HCT116 (cell line): ENCODE results near the gene RYR3. TPM values are rescaled to one million over a fixed set of nuclear protein-coding genes. Genes with fewer than 3 reads are reported as not detected.

Experiments used
- ATAC-seq: fragments of 200-7000 bp; cut with Tn5 transposase; 2 replicates; pipeline ENCODE4 v1.9.1; 2020; ENCODE audit warnings: mild to moderate bottlenecking, moderate library complexity
- BruUV-seq: library from RNA; stranded (reverse); fragments of 400-500 nt; replicated peaks from 2 replicates; lab custom pipeline; 2021; lab: Mats Ljungman, UMichigan
- CTCF ChIA-PET: fragments of 300-600 bp; sonication (Branson Sonifier 250); formaldehyde crosslinking; loops from one replicate; lab custom pipeline; 2021; ENCODE audit warnings: antibody characterized with exemption; lab: Charles Lee
- POLR2A ChIA-PET: fragments of 300-600, 350-600 bp; sonication (Branson Sonifier 250); formaldehyde crosslinking; loops from one replicate; lab custom pipeline; 2021; ENCODE audit warnings: antibody characterized with exemption; lab: Charles Lee
- RAD21 ChIA-PET, 2 experiments: fragments of 300-600 bp; sonication (Branson Sonifier 250); formaldehyde crosslinking; loops; one replicate each; lab custom pipeline; 2023; ENCODE audit warnings: low total read pairs in 2 of 2; ENCODE audit not compliant: uncharacterized antibody in 2 of 2, unreplicated experiment in 2 of 2, low non-redundant PET in 1 of 2; lab: Charles Lee
- DNase-seq: peaks from one replicate; pipeline ENCODE4 v3.0.0-alpha.2; 2010; ENCODE audit warnings: low read depth, low spot score
- H2AFZ ChIP-seq: fragments of 200-600 bp; shearing (Covaris generic), sonication (generic); 2 replicates; pipeline ENCODE4 v1.6.1; 2017; ENCODE audit warnings: low read depth, mixed run types, mixed read lengths, antibody characterized with exemption, low read length; ENCODE audit not compliant: poor library complexity, severe bottlenecking
- H3K27ac ChIP-seq: 2 replicates; pipeline ENCODE4 v1.5.1; 2012; ENCODE audit warnings: low read depth, low read length
- H3K27me3 ChIP-seq: fragments of 200-600 bp; sonication (generic); 2 replicates; pipeline ENCODE4 v1.6.1; 2016; ENCODE audit warnings: mixed run types, low read length, mixed read lengths; ENCODE audit not compliant: insufficient read depth
- H3K36me3 ChIP-seq, 2 experiments: fragments of 200-500 bp in 1 of 2; fragments of 200-600 bp in 1 of 2; sonication (Bioruptor generic) in 1 of 2; sonication (generic) in 1 of 2; 2 replicates each; pipeline versions ENCODE4 v1.5.1 to v1.6.1; 2014 to 2016; ENCODE audit warnings: low read length in 2 of 2, inconsistent platforms in 1 of 2, mixed read lengths in 1 of 2, mixed run types in 1 of 2; ENCODE audit not compliant: insufficient read depth in 2 of 2, control insufficient read depth in 1 of 2
- H3K4me1 ChIP-seq, 2 experiments: fragments of 200-600 bp in 1 of 2; sonication (generic) in 1 of 2; 2 replicates each; pipeline versions ENCODE4 v1.5.1 to v1.6.1; 2012 to 2017; ENCODE audit warnings: low read length in 2 of 2, inconsistent platforms in 1 of 2, mild to moderate bottlenecking in 1 of 2, mixed read lengths in 1 of 2, mixed run types in 1 of 2, moderate library complexity in 1 of 2; ENCODE audit not compliant: insufficient read depth in 2 of 2, control insufficient read depth in 1 of 2
- H3K4me2 ChIP-seq: fragments of 200-600 bp; sonication (generic); 2 replicates; pipeline ENCODE4 v1.6.1; 2017; ENCODE audit warnings: mixed run types, low read length, mixed read lengths
- H3K4me3 ChIP-seq, 2 experiments: fragments of 200-600 bp in 1 of 2; sonication (generic) in 1 of 2; replicated peaks in 1 of 2; 2 replicates each; pipeline ENCODE4 v1.5.1; 2011 to 2016; ENCODE audit warnings: low read length in 2 of 2, control low read depth in 1 of 2, low read depth in 1 of 2, mild to moderate bottlenecking in 1 of 2, mixed read lengths in 1 of 2, mixed run types in 1 of 2
- H3K79me2 ChIP-seq: fragments of 200-600 bp; sonication (generic); 2 replicates; pipeline ENCODE4 v1.6.1; 2017; ENCODE audit warnings: mild to moderate bottlenecking, mixed run types, low read length, moderate library complexity, mixed read lengths; ENCODE audit not compliant: insufficient read depth
- H3K9ac ChIP-seq: fragments of 200-600 bp; sonication (generic); 2 replicates; pipeline ENCODE4 v1.6.1; 2016; ENCODE audit warnings: low read length, mixed read lengths
- H3K9me2 ChIP-seq: fragments of 200-600 bp; sonication (generic), shearing (Covaris generic); 2 replicates; pipeline ENCODE4 v1.6.1; 2017; ENCODE audit warnings: mixed run types, mild to moderate bottlenecking, moderate library complexity; ENCODE audit not compliant: insufficient read depth
- H3K9me3 ChIP-seq, 2 experiments: fragments of 200-500 bp in 1 of 2; fragments of 200-600 bp in 1 of 2; sonication (Bioruptor generic) in 1 of 2; sonication (generic) in 1 of 2; 2 replicates each; pipeline ENCODE4 v1.6.1; 2014 to 2017; ENCODE audit warnings: low read length in 2 of 2, mixed read lengths in 2 of 2, inconsistent platforms in 1 of 2, low read depth in 1 of 2, mild to moderate bottlenecking in 1 of 2, mixed run types in 1 of 2, moderate library complexity in 1 of 2; ENCODE audit not compliant: control insufficient read depth in 1 of 2, insufficient read depth in 1 of 2
- H4K20me1 ChIP-seq: fragments of 200-600 bp; sonication (generic), shearing (Covaris generic); 2 replicates; pipeline ENCODE4 v1.6.1; 2017; ENCODE audit warnings: mixed run types, mild to moderate bottlenecking, moderate library complexity; ENCODE audit not compliant: insufficient read depth
- CBX3 ChIP-seq: IDR thresholded peaks from 2 replicates; pipeline ENCODE4 v1.6.1; 2012; ENCODE audit warnings: low read depth
- CEBPB ChIP-seq: IDR thresholded peaks from 2 replicates; pipeline ENCODE4 v1.6.1; 2012; ENCODE audit warnings: low read depth
- EGR1 ChIP-seq: IDR thresholded peaks from 2 replicates; pipeline ENCODE4 v1.6.1; 2012; ENCODE audit warnings: low read depth
- ELF1 ChIP-seq: IDR thresholded peaks from 2 replicates; pipeline ENCODE4 v1.6.1; 2012; ENCODE audit warnings: low read depth, borderline replicate concordance
- EZH2 ChIP-seq: fragments of 200-600 bp; sonication (generic); IDR thresholded peaks from 2 replicates; pipeline ENCODE4 v1.6.1; 2017; ENCODE audit warnings: antibody characterized with exemption, mixed run types
- EZH2phosphoT487 ChIP-seq: fragments of 200-600 bp; IDR thresholded peaks from 2 replicates; pipeline ENCODE4 v1.6.1; 2018; ENCODE audit warnings: antibody characterized with exemption, borderline replicate concordance
- JUND ChIP-seq: IDR thresholded peaks from 2 replicates; pipeline ENCODE4 v1.6.1; 2012
- SIN3A ChIP-seq: IDR thresholded peaks from 2 replicates; pipeline ENCODE4 v1.6.1; 2012; ENCODE audit warnings: low read depth
- ZNF274 ChIP-seq: fragments of 200-500 bp; sonication (Bioruptor generic); IDR thresholded peaks from 2 replicates; pipeline ENCODE4 v1.6.1; 2014; ENCODE audit warnings: mild to moderate bottlenecking, low read depth, low read length, inconsistent platforms
- intact Hi-C: fragments of 100-400 bp; cut with micrococcal nuclease; formaldehyde crosslinking; loops from 2 replicates; pipeline ENCODE4 v1.10.0; 2022
- total RNA-seq: library from RNA; stranded (reverse); gene quantifications from one replicate; pipeline ENCODE4 v1.2.1, GENCODE V29; 2021; ENCODE audit not compliant: unreplicated experiment
- TF ChIP-seq, protein P1 (sequence below): IDR thresholded peaks from 2 replicates; pipeline ENCODE4 v1.6.1; 2012; ENCODE audit warnings: low read depth
- TF ChIP-seq, protein P2 (sequence below): IDR thresholded peaks from 2 replicates; pipeline ENCODE4 v1.6.1; 2012
- TF ChIP-seq, protein P3 (sequence below): IDR thresholded peaks from 2 replicates; pipeline ENCODE4 v1.6.1; 2012

Gene RYR3
- total RNA-seq, 1 experiment from 2014 or later = not detected

DNA sequence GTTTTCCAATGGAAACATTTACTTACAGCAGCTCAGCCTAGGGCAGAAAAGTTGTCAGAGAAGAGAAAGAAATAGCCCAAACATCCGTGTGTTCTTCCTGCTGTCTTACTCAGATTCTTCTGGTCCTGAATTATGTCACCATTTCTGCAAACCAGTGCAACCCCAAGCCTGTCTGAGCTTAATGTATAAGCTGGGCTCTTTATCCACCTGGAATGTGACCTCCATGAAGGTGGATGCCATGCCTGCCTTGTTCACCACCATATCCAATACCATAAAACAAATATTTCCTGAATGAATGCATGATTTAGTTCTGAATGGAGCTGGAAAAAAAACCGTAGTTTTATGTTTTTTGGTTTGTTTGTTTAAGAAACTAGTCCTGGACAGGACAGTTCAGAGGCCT, 150.9 kb downstream of the RYR3 start:
- Histone ChIP-seq H3K27me3 (peaks cover 27% of the 10 kb centered on the region; the same call in 1 of the 2 replicates), H3K27ac (no peak overlapping the region), H3K9ac (no peak overlapping the region), H2AFZ (no peak overlapping the region), H3K4me3 (no peak overlapping the region), H3K36me3 (no peaks in the 10 kb centered on the region), H3K9me2 (no peaks in the 10 kb centered on the region), H3K79me2 (no peaks in the 10 kb centered on the region), H4K20me1 (no peaks in the 10 kb centered on the region), H3K9me3 (no peaks in the 10 kb centered on the region), H3K4me2 (no peak overlapping the region)
- ChIA-PET POLR2A (no interaction called here), RAD21 (no interaction called here)
- intact Hi-C loops = no loop called here
- no peak for DNase-seq
- no TSS peak for BruUV-seq
- no peak for TF ChIP-seq EZH2
- no peak for TF ChIP-seq CEBPB
- no peak for TF ChIP-seq ELF1
- no peak for TF ChIP-seq CBX3
- TF ChIP-seq, protein P1, sequence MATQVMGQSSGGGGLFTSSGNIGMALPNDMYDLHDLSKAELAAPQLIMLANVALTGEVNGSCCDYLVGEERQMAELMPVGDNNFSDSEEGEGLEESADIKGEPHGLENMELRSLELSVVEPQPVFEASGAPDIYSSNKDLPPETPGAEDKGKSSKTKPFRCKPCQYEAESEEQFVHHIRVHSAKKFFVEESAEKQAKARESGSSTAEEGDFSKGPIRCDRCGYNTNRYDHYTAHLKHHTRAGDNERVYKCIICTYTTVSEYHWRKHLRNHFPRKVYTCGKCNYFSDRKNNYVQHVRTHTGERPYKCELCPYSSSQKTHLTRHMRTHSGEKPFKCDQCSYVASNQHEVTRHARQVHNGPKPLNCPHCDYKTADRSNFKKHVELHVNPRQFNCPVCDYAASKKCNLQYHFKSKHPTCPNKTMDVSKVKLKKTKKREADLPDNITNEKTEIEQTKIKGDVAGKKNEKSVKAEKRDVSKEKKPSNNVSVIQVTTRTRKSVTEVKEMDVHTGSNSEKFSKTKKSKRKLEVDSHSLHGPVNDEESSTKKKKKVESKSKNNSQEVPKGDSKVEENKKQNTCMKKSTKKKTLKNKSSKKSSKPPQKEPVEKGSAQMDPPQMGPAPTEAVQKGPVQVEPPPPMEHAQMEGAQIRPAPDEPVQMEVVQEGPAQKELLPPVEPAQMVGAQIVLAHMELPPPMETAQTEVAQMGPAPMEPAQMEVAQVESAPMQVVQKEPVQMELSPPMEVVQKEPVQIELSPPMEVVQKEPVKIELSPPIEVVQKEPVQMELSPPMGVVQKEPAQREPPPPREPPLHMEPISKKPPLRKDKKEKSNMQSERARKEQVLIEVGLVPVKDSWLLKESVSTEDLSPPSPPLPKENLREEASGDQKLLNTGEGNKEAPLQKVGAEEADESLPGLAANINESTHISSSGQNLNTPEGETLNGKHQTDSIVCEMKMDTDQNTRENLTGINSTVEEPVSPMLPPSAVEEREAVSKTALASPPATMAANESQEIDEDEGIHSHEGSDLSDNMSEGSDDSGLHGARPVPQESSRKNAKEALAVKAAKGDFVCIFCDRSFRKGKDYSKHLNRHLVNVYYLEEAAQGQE = no peak
- no peak for TF ChIP-seq EZH2phosphoT487
- no peak for TF ChIP-seq JUND
- TF ChIP-seq, protein P2, sequence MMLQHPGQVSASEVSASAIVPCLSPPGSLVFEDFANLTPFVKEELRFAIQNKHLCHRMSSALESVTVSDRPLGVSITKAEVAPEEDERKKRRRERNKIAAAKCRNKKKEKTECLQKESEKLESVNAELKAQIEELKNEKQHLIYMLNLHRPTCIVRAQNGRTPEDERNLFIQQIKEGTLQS = no peak
- no peak for TF ChIP-seq SIN3A
- TF ChIP-seq, protein P3, sequence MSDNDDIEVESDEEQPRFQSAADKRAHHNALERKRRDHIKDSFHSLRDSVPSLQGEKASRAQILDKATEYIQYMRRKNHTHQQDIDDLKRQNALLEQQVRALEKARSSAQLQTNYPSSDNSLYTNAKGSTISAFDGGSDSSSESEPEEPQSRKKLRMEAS = no peak
- no peak for TF ChIP-seq EGR1
- TF ChIP-seq ZNF274 = no peak
- TF ChIP-seq, all 23 proteins: peak for 0
- no peak for ATAC-seq
- H3K4me1 ChIP-seq = no peaks in the 10 kb centered on the region
- CTCF ChIA-PET = no interaction called here
